Natural killer cell (primary cell): ENCODE measurements around the gene ABCC10. TPM values are rescaled to one million over a fixed set of nuclear protein-coding genes. Genes with fewer than 3 reads are reported as not detected.

Source experiments
- ATAC-seq, 3 donors: fragments of 150-1000 bp in 2 of 3; fragments of 200-7000 bp in 1 of 3; cut with Tn5 transposase; 1 replicate in 1 of 3; 2 replicates in 2 of 3; pipeline ENCODE4 v1.10.0; 2021; ENCODE audit warnings: mild to moderate bottlenecking in 2 of 3, moderate library complexity in 2 of 3
- DNase-seq, 2 donors: peaks; one replicate each; pipeline versions ENCODE4 v3.0.0 to v3.0.0-alpha.2; 2013 to 2021; ENCODE audit warnings: mixed read lengths in 1 of 2
- H3K27ac ChIP-seq: one replicate; pipeline ENCODE4 v1.5.1; 2013; ENCODE audit warnings: mild to moderate bottlenecking, low read length
- H3K27me3 ChIP-seq: one replicate; pipeline ENCODE4 v1.6.1; 2013; ENCODE audit warnings: low read length; ENCODE audit not compliant: control insufficient read depth, insufficient read depth
- H3K36me3 ChIP-seq: one replicate; pipeline ENCODE4 v1.6.1; 2013; ENCODE audit warnings: low read length; ENCODE audit not compliant: control insufficient read depth, insufficient read depth
- H3K4me1 ChIP-seq: one replicate; pipeline ENCODE4 v1.6.1; 2013; ENCODE audit warnings: low read length; ENCODE audit not compliant: control insufficient read depth, insufficient read depth
- H3K4me3 ChIP-seq: one replicate; pipeline ENCODE4 v1.5.1; 2013; ENCODE audit warnings: low read length
- H3K9me3 ChIP-seq: one replicate; pipeline ENCODE4 v1.6.1; 2013; ENCODE audit warnings: low read length; ENCODE audit not compliant: control insufficient read depth, insufficient read depth
- H3K27ac Mint-ChIP-seq, 2 donors: one replicate each; pipeline ENCODE4 v1.8.0; 2022; ENCODE audit warnings: mild to moderate bottlenecking in 2 of 2, mixed read lengths in 2 of 2, moderate library complexity in 1 of 2
- H3K27me3 Mint-ChIP-seq, 2 donors: one replicate each; pipeline ENCODE4 v1.8.0; 2022; ENCODE audit warnings: low read depth in 2 of 2, mixed read lengths in 2 of 2
- H3K36me3 Mint-ChIP-seq: one replicate; pipeline ENCODE4 v1.8.0; 2022; ENCODE audit warnings: mixed read lengths
- H3K4me1 Mint-ChIP-seq, 2 donors: one replicate each; pipeline ENCODE4 v1.8.0; 2022; ENCODE audit warnings: mixed read lengths in 2 of 2
- H3K4me3 Mint-ChIP-seq: one replicate; pipeline ENCODE4 v1.8.0; 2022; ENCODE audit warnings: mild to moderate bottlenecking, moderate library complexity, mixed read lengths
- H3K9me3 Mint-ChIP-seq, 2 donors: one replicate each; pipeline ENCODE4 v1.8.0; 2022; ENCODE audit warnings: mixed read lengths in 2 of 2
- WGBS: methylation state at CpG from one replicate; pipeline ENCODE4 v1.1.7; 2013; ENCODE audit warnings: missing lambda C conversion rate; ENCODE audit not compliant: insufficient coverage; 5-methylcytosine and 5-hydroxymethylcytosine counted together
- intact Hi-C: fragments of 100-400 bp; cut with micrococcal nuclease; formaldehyde crosslinking; loops from one replicate; pipeline ENCODE4 v1.14.2; 2022
- total RNA-seq, 4 donors: library from RNA; stranded (reverse); fragments of 120-200 nt in 1 of 4; gene quantifications; one replicate each; pipeline versions ENCODE4 v1.2.3 to v1.2.4, GENCODE V29; 2013 to 2022
- TF ChIP-seq, protein P1 (sequence below): fragments of 200-600 bp; IDR thresholded peaks from one replicate; pipeline ENCODE4 v1.8.0; 2022; ENCODE audit warnings: antibody characterized with exemption

ABCC10 gene
- total RNA-seq, 3 donors from 2014 or later (not counting 1 experiment from before 2014, with no cell fraction given): 74.6 to 90.5 (median 81.9) TPM

DNA sequence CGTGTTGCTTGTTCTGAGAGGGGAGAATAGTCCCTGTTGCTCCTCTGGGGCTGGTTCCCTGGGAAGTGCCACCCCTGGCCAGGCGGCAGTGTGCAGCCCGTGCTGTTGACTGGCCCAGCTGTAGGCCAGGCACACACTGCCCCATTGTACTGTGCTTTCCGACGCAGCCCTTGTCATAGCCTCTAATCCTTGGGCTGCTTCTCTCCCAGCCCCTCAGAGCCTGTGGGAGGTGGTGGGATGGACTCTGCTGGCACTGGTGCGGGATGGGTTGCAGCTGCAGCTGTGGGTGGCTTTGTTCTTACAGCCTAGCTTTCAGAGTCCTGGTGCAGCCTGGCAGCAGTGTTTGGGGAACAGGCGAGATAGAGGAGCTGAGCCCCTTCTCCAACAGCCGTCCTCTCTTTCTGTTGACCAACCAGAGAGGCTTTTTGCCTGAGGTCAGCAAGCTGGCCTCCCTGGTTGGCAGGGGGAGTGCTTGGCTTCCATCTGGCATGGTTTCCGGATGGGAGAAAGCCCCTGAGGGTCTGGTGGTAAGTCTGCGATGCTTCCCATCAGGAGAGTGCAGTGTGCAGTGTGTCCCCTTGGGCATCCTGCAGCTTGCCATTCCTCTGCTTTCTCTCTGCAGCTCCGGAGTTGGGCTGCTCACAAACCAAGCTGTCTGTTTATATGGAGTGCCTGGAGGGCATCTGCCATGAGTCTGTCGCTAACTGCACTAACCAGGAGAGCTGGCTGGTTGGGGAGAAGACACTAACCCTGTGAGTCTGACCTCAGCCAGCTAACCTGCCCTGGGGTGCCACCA, 62.1 kb downstream of the ABCC10 start:
- ATAC-seq (no peak), DNase-seq (no peak)
- Histone ChIP-seq H3K4me1 (peaks cover 3% of the 10 kb centered on the region), H3K4me3 (no peak overlapping the region), H3K27me3 (no peaks in the 10 kb centered on the region), H3K36me3 (no peaks in the 10 kb centered on the region), H3K9me3 (no peaks in the 10 kb centered on the region), H3K27ac (no peak overlapping the region)
- 92% methylated on average over 12 of the region's 12 CpGs for WGBS
- Mint-ChIP-seq H3K27ac (no peak overlapping the region), H3K36me3 (no peaks in the 10 kb centered on the region), H3K4me1 (peaks cover 5 to 14% of the 10 kb centered on the region in 2 donors), H3K9me3 (no peaks in the 10 kb centered on the region), H3K27me3 (no peaks in the 10 kb centered on the region), H3K4me3 (no peak overlapping the region)
- intact Hi-C loops: no loop called here
- TF ChIP-seq, protein P1, sequence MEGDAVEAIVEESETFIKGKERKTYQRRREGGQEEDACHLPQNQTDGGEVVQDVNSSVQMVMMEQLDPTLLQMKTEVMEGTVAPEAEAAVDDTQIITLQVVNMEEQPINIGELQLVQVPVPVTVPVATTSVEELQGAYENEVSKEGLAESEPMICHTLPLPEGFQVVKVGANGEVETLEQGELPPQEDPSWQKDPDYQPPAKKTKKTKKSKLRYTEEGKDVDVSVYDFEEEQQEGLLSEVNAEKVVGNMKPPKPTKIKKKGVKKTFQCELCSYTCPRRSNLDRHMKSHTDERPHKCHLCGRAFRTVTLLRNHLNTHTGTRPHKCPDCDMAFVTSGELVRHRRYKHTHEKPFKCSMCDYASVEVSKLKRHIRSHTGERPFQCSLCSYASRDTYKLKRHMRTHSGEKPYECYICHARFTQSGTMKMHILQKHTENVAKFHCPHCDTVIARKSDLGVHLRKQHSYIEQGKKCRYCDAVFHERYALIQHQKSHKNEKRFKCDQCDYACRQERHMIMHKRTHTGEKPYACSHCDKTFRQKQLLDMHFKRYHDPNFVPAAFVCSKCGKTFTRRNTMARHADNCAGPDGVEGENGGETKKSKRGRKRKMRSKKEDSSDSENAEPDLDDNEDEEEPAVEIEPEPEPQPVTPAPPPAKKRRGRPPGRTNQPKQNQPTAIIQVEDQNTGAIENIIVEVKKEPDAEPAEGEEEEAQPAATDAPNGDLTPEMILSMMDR: no peak

DNA sequence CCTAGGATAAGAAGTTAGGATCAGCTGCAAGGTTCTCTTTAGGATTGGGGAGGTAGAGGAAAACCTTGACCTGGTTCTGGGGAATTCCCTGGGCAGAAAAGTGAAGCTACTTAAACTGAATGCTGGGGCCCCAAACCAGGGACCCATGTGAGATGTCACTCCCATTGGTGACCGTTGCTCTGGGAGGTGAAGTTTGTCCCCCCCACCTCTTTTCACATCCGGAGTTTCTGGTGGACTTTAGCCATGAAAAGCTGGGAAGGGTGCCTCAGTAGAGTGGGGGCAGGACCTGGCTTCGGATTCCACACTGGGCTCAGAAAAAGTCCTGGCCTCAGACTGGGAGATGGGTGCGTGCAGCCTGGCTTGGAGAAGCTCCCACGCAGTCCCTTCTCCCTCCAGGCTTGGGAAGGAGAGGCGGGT, 63.2 kb downstream of the ABCC10 start:
- no peaks in the 10 kb centered on the region for H3K36me3 ChIP-seq
- no peak overlapping the region for H3K4me3 ChIP-seq
- peaks cover 14% of the 10 kb centered on the region for H3K4me1 ChIP-seq
- 98% methylated on average over 6 of the region's 6 CpGs for WGBS
- H3K9me3 ChIP-seq: no peaks in the 10 kb centered on the region
- DNase-seq (no peak), ATAC-seq (no peak)
- no peaks in the 10 kb centered on the region for H3K27me3 ChIP-seq
- no peak overlapping the region for H3K27ac ChIP-seq
- Mint-ChIP-seq H3K27me3 (no peaks in the 10 kb centered on the region), H3K36me3 (no peaks in the 10 kb centered on the region), H3K27ac (no peak overlapping the region), H3K4me1 (peaks cover 15 to 24% of the 10 kb centered on the region in 2 donors), H3K9me3 (no peaks in the 10 kb centered on the region), H3K4me3 (no peak overlapping the region)
- intact Hi-C loops: no loop called here
- TF ChIP-seq, protein P1: no peak

DNA sequence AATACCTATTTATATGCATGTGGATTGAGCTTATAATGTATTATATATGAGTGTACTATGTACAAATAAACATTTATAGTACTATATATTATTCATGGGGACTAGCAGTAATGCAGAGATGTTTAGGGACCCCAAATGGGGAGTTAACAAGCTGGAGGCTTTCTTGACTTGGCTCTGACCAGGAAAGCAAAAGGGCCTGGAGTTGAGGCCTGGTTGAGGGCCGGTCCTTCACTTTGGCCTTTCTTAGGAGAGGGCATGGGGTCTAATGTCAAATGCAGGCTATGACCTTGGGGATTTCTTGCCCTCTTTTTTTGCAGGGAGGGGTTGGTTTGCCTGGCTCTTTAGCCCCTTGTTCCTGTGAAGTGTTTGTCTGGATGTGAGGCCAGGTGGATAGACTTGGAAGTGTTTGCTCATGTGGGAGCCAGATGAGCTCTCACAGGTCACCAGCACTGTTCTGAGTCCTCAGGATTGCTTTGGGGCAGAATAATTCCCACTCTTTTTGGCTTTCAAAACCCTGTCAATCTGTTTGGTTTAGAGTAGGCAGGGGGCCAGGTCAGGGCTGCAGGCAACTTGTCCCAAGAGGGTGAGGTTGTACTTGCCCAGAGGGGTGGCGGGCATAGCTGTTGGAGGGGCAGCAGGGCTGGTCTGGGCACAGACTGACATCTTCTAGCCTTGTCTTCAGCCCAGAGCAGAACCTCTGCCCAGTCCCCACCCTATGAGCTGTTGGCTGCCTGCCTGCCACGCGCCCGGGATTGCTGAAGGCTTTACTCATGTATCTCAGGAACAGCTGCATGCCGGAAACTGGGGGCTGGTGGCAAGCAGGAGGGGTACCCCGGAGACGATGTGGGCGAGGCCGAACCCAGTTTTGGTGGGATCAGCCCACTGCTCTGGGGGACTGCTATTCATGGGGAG, 64.7 kb downstream of the ABCC10 start:
- TF ChIP-seq, protein P1: no peak
- Mint-ChIP-seq H3K27ac (peak overlapping the region in 1 of 2 donors; percentile 28), H3K36me3 (no peaks in the 10 kb centered on the region), H3K4me1 (peaks cover 20 to 29% of the 10 kb centered on the region in 2 donors), H3K27me3 (no peaks in the 10 kb centered on the region), H3K9me3 (no peaks in the 10 kb centered on the region), H3K4me3 (no peak overlapping the region)
- no peaks in the 10 kb centered on the region for H3K27me3 ChIP-seq
- 98% methylated on average over 10 of the region's 10 CpGs for WGBS
- peaks cover 19% of the 10 kb centered on the region for H3K4me1 ChIP-seq
- no peak overlapping the region for H3K27ac ChIP-seq
- intact Hi-C loops: no loop called here
- H3K4me3 ChIP-seq: no peak overlapping the region
- H3K9me3 ChIP-seq: no peaks in the 10 kb centered on the region
- H3K36me3 ChIP-seq: no peaks in the 10 kb centered on the region
- DNase-seq (no peak), ATAC-seq (no peak)
